Measurements from ENCODE around the gene FLOT1.

The FLOT1 gene

DNA sequence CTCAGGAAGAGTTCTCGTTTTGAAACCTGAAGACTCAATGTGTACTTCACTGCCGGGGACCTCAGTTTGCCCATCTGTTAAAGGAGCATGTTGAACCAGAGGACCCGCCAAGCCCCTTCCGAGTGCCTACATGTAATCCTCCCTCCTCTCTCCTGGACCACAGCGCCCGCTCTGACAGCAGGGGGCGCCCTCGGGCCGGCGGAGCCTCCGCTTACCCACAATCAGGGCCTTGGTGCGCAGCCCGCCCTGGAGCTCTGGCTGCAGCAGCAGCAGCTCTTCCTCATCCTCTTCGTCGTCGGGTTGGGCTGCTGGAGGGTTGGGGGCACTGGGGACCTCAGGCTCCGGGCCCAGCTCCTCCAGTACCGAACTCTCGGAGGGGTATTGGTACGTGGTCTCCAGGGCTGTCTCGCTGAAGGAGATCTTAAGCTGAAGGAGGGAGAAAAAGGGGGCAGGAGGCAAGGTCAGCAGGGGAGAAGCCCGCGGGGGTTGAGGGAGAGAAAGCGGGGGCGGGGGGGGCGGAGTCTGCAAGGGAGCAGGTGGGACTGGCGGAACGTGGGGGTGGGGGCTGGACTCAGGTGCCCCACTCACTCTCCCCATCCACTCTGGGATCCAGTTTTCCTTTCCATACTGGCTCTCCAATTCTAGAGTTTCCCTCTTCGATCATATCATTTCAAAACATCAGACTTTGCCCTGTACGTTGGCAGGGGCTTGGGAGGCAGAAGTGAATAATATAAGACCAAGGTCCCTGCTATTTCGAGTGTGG lies 63.3 kb downstream of the FLOT1 start:
- peak; percentile 86 to 91 for DNase-seq
